Measurements from ENCODE around the gene CHMP4A. TPM values are rescaled to one million over a fixed set of nuclear protein-coding genes. Genes with fewer than 3 reads are reported as not detected.
"Not testable (repeated sequence)": the region's sequence is repeated elsewhere in the genome, so short reads cannot be mapped to it uniquely, and the experiment has no call there.

CHMP4A gene
- total RNA-seq, 1 experiment from 2014 or later = 34.6 TPM

GRCh38 chr14:24219080-24219479 is 5.8 kb upstream of the CHMP4A start:
- no peaks in the 10 kb centered on the region for H3K27me3 ChIP-seq (ENCODE audit: insufficient read depth, low read length)
- no peak overlapping the region for H3K4me3 ChIP-seq (replicated peaks in 1 of 2; ENCODE audit: low read depth in 1 of 2, low read length in 2 of 2)
- BruUV-seq (replicated peaks) = no TSS peak
- no peak overlapping the region for H3K27ac ChIP-seq (ENCODE audit: low read depth, low read length)
- H3K9me2 ChIP-seq (ENCODE audit: insufficient read depth) = no peaks in the 10 kb centered on the region
- ChIA-PET RAD21 (ENCODE audit: low non-redundant PET in 1 of 2, low total read pairs in 2 of 2, uncharacterized antibody in 2 of 2, unreplicated experiment in 2 of 2) (interaction anchor here in 1 of 2 experiments (0.7 kb wide), 1 partner anchor 29 kb away, joined by 7 read pairs; no protein-coding TSS in a partner anchor), CTCF (interaction anchor here (0.7 to 0.8 kb wide), 3 partner anchors 89 to 1809 kb away, joined by 3 to 4 read pairs (median 3); no protein-coding TSS in a partner anchor), POLR2A (no interaction called here)
- no peak for TF ChIP-seq ELF1 (IDR thresholded peaks at IDR 0.05; ENCODE audit: borderline replicate concordance, low read depth)
- no peak for TF ChIP-seq JUND (IDR thresholded peaks at IDR 0.05)
- no peak overlapping the region for H3K4me2 ChIP-seq (ENCODE audit: low read length)
- DNase-seq (ENCODE audit: low read depth, low spot score) (no peak), ATAC-seq (no peak)
- peaks cover 17 to 18% of the 10 kb centered on the region in 2 experiments for H3K4me1 ChIP-seq (ENCODE audit: control insufficient read depth in 1 of 2, insufficient read depth in 2 of 2, low read length in 2 of 2)
- H3K9me3 ChIP-seq (ENCODE audit: control insufficient read depth in 1 of 2, insufficient read depth in 1 of 2, low read depth in 1 of 2, low read length in 2 of 2) = no peaks in the 10 kb centered on the region
- H3K36me3 ChIP-seq (ENCODE audit: control insufficient read depth in 1 of 2, insufficient read depth in 2 of 2, low read length in 2 of 2) = peaks cover 0 to 2% of the 10 kb centered on the region in 2 experiments; a peak in 1 of 4 replicates
- intact Hi-C loops (cut with micrococcal nuclease) = loop anchor here (10.0 kb wide), 1 partner anchor 216 kb away; no protein-coding TSS in a partner anchor
- H2AFZ ChIP-seq (ENCODE audit: low read depth, low read length, poor library complexity, severe bottlenecking) = no peak overlapping the region
- no peaks in the 10 kb centered on the region for H4K20me1 ChIP-seq (ENCODE audit: insufficient read depth)
- H3K9ac ChIP-seq (ENCODE audit: low read length) = no peak overlapping the region
- H3K79me2 ChIP-seq (ENCODE audit: insufficient read depth, low read length) = peaks cover 49% of the 10 kb centered on the region

- intact Hi-C loops (cut with micrococcal nuclease) = loop anchor here (1.0 to 10.0 kb wide), 3 partner anchors 16 to 218 kb away; partner anchors contain the start of genes GMPR2 and NEDD8
- POLR2A ChIA-PET; RAD21 ChIA-PET (ENCODE audit: low non-redundant PET in 1 of 2, low total read pairs in 2 of 2, uncharacterized antibody in 2 of 2, unreplicated experiment in 2 of 2); H3K9me2 ChIP-seq (ENCODE audit: insufficient read depth); H3K27ac ChIP-seq (ENCODE audit: low read depth, low read length); H3K4me2 ChIP-seq (ENCODE audit: low read length); H2AFZ ChIP-seq (ENCODE audit: low read depth, low read length, poor library complexity, severe bottlenecking); ATAC-seq; H3K9ac ChIP-seq (ENCODE audit: low read length); H3K9me3 ChIP-seq (ENCODE audit: control insufficient read depth in 1 of 2, insufficient read depth in 1 of 2, low read depth in 1 of 2, low read length in 2 of 2); BruUV-seq (replicated peaks); DNase-seq (ENCODE audit: low read depth, low spot score); H3K27me3 ChIP-seq (ENCODE audit: insufficient read depth, low read length); H3K36me3 ChIP-seq (ENCODE audit: control insufficient read depth in 1 of 2, insufficient read depth in 2 of 2, low read length in 2 of 2); CTCF ChIA-PET; H4K20me1 ChIP-seq (ENCODE audit: insufficient read depth); H3K4me3 ChIP-seq (replicated peaks in 1 of 2; ENCODE audit: low read depth in 1 of 2, low read length in 2 of 2): not testable (repeated sequence)
- Histone ChIP-seq H3K79me2 (ENCODE audit: insufficient read depth, low read length) (peaks cover 35% of the 10 kb centered on the region), H3K4me1 (ENCODE audit: control insufficient read depth in 1 of 2, insufficient read depth in 2 of 2, low read length in 2 of 2) (peaks cover 22 to 29% of the 10 kb centered on the region in 2 experiments)
These were observed 3.6 kb upstream of the CHMP4A start for GRCh38 chr14:24216876-24217275.

All from HCT116 (cell line).